H9 (cell line): ENCODE measurements around the gene SPRED2. TPM values are rescaled to one million over a fixed set of nuclear protein-coding genes. Genes with fewer than 3 reads are reported as not detected.

ENCODE experiments used
- DNase-seq: peaks from one replicate; pipeline ENCODE4 v3.0.0-alpha.2; 2017
- H2AFZ ChIP-seq: one replicate; pipeline ENCODE4 v1.6.1; 2013; ENCODE audit warnings: mild to moderate bottlenecking, low read length, control low read depth, moderate library complexity
- H2AK5ac ChIP-seq: 2 replicates; pipeline ENCODE4 v1.6.1; 2013; ENCODE audit warnings: low read length, control low read depth, mixed read lengths; ENCODE audit not compliant: insufficient read length
- H2BK120ac ChIP-seq: one replicate; pipeline ENCODE4 v1.6.1; 2013; ENCODE audit warnings: low read depth, mild to moderate bottlenecking, low read length, control low read depth, inconsistent platforms; ENCODE audit not compliant: poor library complexity, severe bottlenecking
- H2BK12ac ChIP-seq: 2 replicates; pipeline ENCODE4 v1.6.1; 2013; ENCODE audit warnings: low read length, control low read depth, mixed read lengths, low read depth; ENCODE audit not compliant: insufficient read length
- H2BK15ac ChIP-seq: 2 replicates; pipeline ENCODE4 v1.6.1; 2013; ENCODE audit warnings: low read depth, low read length, control low read depth
- H2BK20ac ChIP-seq: one replicate; pipeline ENCODE4 v1.6.1; 2013; ENCODE audit warnings: low read depth, mild to moderate bottlenecking, low read length, control low read depth, inconsistent platforms; ENCODE audit not compliant: poor library complexity, severe bottlenecking
- H2BK5ac ChIP-seq: 2 replicates; pipeline ENCODE4 v1.6.1; 2013; ENCODE audit warnings: low read length, control low read depth, mixed read lengths; ENCODE audit not compliant: insufficient read length
- H3K14ac ChIP-seq: 2 replicates; pipeline ENCODE4 v1.6.1; 2013; ENCODE audit warnings: low read length, control low read depth; ENCODE audit not compliant: insufficient read depth
- H3K18ac ChIP-seq: 2 replicates; pipeline ENCODE4 v1.6.1; 2013; ENCODE audit warnings: low read depth, mild to moderate bottlenecking, mixed read lengths, low read length, control low read depth; ENCODE audit not compliant: insufficient read length
- H3K23ac ChIP-seq: 2 replicates; pipeline ENCODE4 v1.6.1; 2013; ENCODE audit warnings: low read length, control low read depth, mixed read lengths, low read depth; ENCODE audit not compliant: insufficient read length
- H3K23me2 ChIP-seq: 2 replicates; pipeline ENCODE4 v1.6.1; 2013; ENCODE audit warnings: low read depth, mild to moderate bottlenecking, mixed read lengths, low read length, control low read depth; ENCODE audit not compliant: insufficient read length, poor library complexity, severe bottlenecking
- H3K27ac ChIP-seq: 2 replicates; pipeline ENCODE4 v1.5.1; 2013; ENCODE audit warnings: low read length, control low read depth, mixed read lengths, low read depth; ENCODE audit not compliant: insufficient read length
- H3K27me3 ChIP-seq: 2 replicates; pipeline ENCODE4 v1.6.1; 2013; ENCODE audit warnings: low read length, control low read depth, inconsistent platforms; ENCODE audit not compliant: insufficient read depth
- H3K4ac ChIP-seq: 2 replicates; pipeline ENCODE4 v1.6.1; 2013; ENCODE audit warnings: low read depth, mild to moderate bottlenecking, control low read depth, inconsistent platforms, low read length, moderate library complexity
- H3K4me1 ChIP-seq: 2 replicates; pipeline ENCODE4 v1.6.1; 2013; ENCODE audit warnings: low read length, control low read depth, inconsistent platforms; ENCODE audit not compliant: insufficient read depth
- H3K4me2 ChIP-seq: 2 replicates; pipeline ENCODE4 v1.6.1; 2013; ENCODE audit warnings: low read length, control low read depth, mixed read lengths; ENCODE audit not compliant: insufficient read length, insufficient read depth
- H3K56ac ChIP-seq: 2 replicates; pipeline ENCODE4 v1.6.1; 2013; ENCODE audit warnings: low read depth, mild to moderate bottlenecking, mixed read lengths, low read length, control low read depth; ENCODE audit not compliant: insufficient read length
- H3K79me1 ChIP-seq: 2 replicates; pipeline ENCODE4 v1.6.1; 2013; ENCODE audit warnings: low read depth, mild to moderate bottlenecking, moderate library complexity, low read length, control low read depth, inconsistent platforms; ENCODE audit not compliant: insufficient read depth, poor library complexity, severe bottlenecking
- H3K79me2 ChIP-seq: 2 replicates; pipeline ENCODE4 v1.6.1; 2013; ENCODE audit warnings: low read length, control low read depth, inconsistent platforms; ENCODE audit not compliant: insufficient read depth
- H3K9ac ChIP-seq: 2 replicates; pipeline ENCODE4 v1.6.1; 2013; ENCODE audit warnings: low read length, control low read depth, mixed read lengths; ENCODE audit not compliant: insufficient read length; ENCODE audit errors: extremely low read depth
- H3K9me3 ChIP-seq: one replicate; pipeline ENCODE4 v1.6.1; 2013; ENCODE audit warnings: low read depth, low read length, inconsistent platforms; ENCODE audit not compliant: control insufficient read depth
- H3T11ph ChIP-seq: one replicate; pipeline ENCODE4 v1.6.1; 2013; ENCODE audit warnings: mild to moderate bottlenecking, low read length, control low read depth, inconsistent platforms
- H4K20me1 ChIP-seq: one replicate; pipeline ENCODE4 v1.6.1; 2013; ENCODE audit not compliant: control insufficient read depth, insufficient read length, insufficient read depth
- H4K5ac ChIP-seq: 2 replicates; pipeline ENCODE4 v1.6.1; 2013; ENCODE audit warnings: low read depth, mild to moderate bottlenecking, mixed read lengths, low read length, control low read depth; ENCODE audit not compliant: insufficient read length
- H4K8ac ChIP-seq: replicated peaks from 2 replicates; pipeline ENCODE4 v1.6.1; 2013; ENCODE audit warnings: low read length, control low read depth, mixed read lengths, low read depth; ENCODE audit not compliant: insufficient read length
- H4K91ac ChIP-seq: 2 replicates; pipeline ENCODE4 v1.6.1; 2013; ENCODE audit warnings: low read depth, mild to moderate bottlenecking, moderate library complexity, mixed read lengths, low read length, control low read depth; ENCODE audit not compliant: insufficient read length
- H3K27ac Mint-ChIP-seq, 3 experiments: 2 replicates in 2 of 3; 3 replicates in 1 of 3; pipeline ENCODE4 v1.8.0; 2020 to 2021; ENCODE audit warnings: mixed read lengths in 3 of 3, mild to moderate bottlenecking in 1 of 3, moderate library complexity in 1 of 3
- H3K27me3 Mint-ChIP-seq: 2 replicates; pipeline ENCODE4 v1.8.0; 2021; ENCODE audit warnings: low read depth, mild to moderate bottlenecking, moderate library complexity, mixed read lengths
- H3K36me3 Mint-ChIP-seq, 3 experiments: 2 replicates in 2 of 3; 3 replicates in 1 of 3; pipeline ENCODE4 v1.8.0; 2020 to 2021; ENCODE audit warnings: low read depth in 3 of 3, mixed read lengths in 3 of 3; ENCODE audit not compliant: insufficient read depth in 1 of 3
- H3K4me1 Mint-ChIP-seq, 2 experiments: 2 replicates each; pipeline ENCODE4 v1.8.0; 2020; ENCODE audit warnings: mixed read lengths in 2 of 2
- H3K4me3 Mint-ChIP-seq, 2 experiments: 2 replicates in 1 of 2; 3 replicates in 1 of 2; pipeline ENCODE4 v1.8.0; 2020 to 2021; ENCODE audit warnings: mild to moderate bottlenecking in 2 of 2, mixed read lengths in 2 of 2, moderate library complexity in 1 of 2
- H3K9me3 Mint-ChIP-seq, 2 experiments: 2 replicates in 1 of 2; 3 replicates in 1 of 2; pipeline ENCODE4 v1.8.0; 2020; ENCODE audit warnings: mild to moderate bottlenecking in 2 of 2, mixed read lengths in 2 of 2, moderate library complexity in 1 of 2
- WGBS: extraction: QIAGEN DNeasy Blood & Tissue Kit; methylation state at CpG from one replicate; pipeline ENCODE4 v1.1.7; 2013; ENCODE audit warnings: missing lambda C conversion rate, low lambda C conversion rate, mixed read lengths; ENCODE audit not compliant: insufficient read length; ENCODE audit errors: extremely low coverage; 5-methylcytosine and 5-hydroxymethylcytosine counted together
- total RNA-seq: library from RNA; stranded (reverse); gene quantifications from 2 replicates; pipeline ENCODE4 v1.2.1, GENCODE V29; 2021
- TF ChIP-seq, protein P1 (sequence below): fragments of 200-600 bp; sonication (generic); conservative IDR thresholded peaks from 3 replicates; pipeline ENCODE4 v1.8.0; 2021; ENCODE audit warnings: antibody characterized with exemption, mild to moderate bottlenecking

Gene SPRED2
- total RNA-seq, 1 experiment from 2014 or later: 23.5 TPM

- Histone ChIP-seq H2BK12ac (no peak overlapping the region), H4K5ac (no peak overlapping the region), H3K4ac (no peak overlapping the region), H4K91ac (no peak overlapping the region), H3K18ac (no peak overlapping the region), H3K27me3 (no peaks in the 10 kb centered on the region), H3K23ac (no peak overlapping the region), H3K79me1 (no peaks in the 10 kb centered on the region), H4K8ac (no peak overlapping the region), H3K4me1 (no peaks in the 10 kb centered on the region), H3K9ac (no peak overlapping the region), H2BK15ac (no peak overlapping the region), H3T11ph (no peak overlapping the region), H3K4me2 (no peak overlapping the region), H3K9me3 (no peaks in the 10 kb centered on the region), H2BK20ac (no peak overlapping the region), H4K20me1 (no peaks in the 10 kb centered on the region), H2AFZ (no peak overlapping the region), H3K27ac (no peak overlapping the region), H2BK5ac (no peak overlapping the region), H3K79me2 (no peaks in the 10 kb centered on the region), H3K56ac (no peak overlapping the region), H2AK5ac (no peak overlapping the region), H2BK120ac (no peak overlapping the region), H3K14ac (no peak overlapping the region), H3K23me2 (no peaks in the 10 kb centered on the region)
- Mint-ChIP-seq H3K9me3 (no peaks in the 10 kb centered on the region), H3K27me3 (peaks cover 76% of the 10 kb centered on the region), H3K27ac (no peak overlapping the region), H3K4me1 (peaks cover 6 to 13% of the 10 kb centered on the region in 2 experiments), H3K36me3 (no peaks in the 10 kb centered on the region), H3K4me3 (no peak overlapping the region)
- no CpG with 5 or more reads among the region's 5 CpGs for WGBS
- TF ChIP-seq, protein P1, sequence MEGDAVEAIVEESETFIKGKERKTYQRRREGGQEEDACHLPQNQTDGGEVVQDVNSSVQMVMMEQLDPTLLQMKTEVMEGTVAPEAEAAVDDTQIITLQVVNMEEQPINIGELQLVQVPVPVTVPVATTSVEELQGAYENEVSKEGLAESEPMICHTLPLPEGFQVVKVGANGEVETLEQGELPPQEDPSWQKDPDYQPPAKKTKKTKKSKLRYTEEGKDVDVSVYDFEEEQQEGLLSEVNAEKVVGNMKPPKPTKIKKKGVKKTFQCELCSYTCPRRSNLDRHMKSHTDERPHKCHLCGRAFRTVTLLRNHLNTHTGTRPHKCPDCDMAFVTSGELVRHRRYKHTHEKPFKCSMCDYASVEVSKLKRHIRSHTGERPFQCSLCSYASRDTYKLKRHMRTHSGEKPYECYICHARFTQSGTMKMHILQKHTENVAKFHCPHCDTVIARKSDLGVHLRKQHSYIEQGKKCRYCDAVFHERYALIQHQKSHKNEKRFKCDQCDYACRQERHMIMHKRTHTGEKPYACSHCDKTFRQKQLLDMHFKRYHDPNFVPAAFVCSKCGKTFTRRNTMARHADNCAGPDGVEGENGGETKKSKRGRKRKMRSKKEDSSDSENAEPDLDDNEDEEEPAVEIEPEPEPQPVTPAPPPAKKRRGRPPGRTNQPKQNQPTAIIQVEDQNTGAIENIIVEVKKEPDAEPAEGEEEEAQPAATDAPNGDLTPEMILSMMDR: no peak
- DNase-seq: no peak
Observed at GRCh38 chr2:65293376-65293775, 139.0 kb downstream of the SPRED2 start.
